ENCODE data around the gene GMCL2. TPM values are rescaled to one million over a fixed set of nuclear protein-coding genes. Genes with fewer than 3 reads are reported as not detected.
A peak's percentile ranks its signal among the peaks of the same experiment; 100 is the strongest.

Gene GMCL2
- total RNA-seq, 1 experiment from 2014 or later, result not detected

- no peak overlapping the region for H3K27ac ChIP-seq (ENCODE audit: low read depth, low read length)
- RAD21 ChIA-PET (ENCODE audit: low non-redundant PET in 1 of 2, low total read pairs in 2 of 2, uncharacterized antibody in 2 of 2, unreplicated experiment in 2 of 2), result no interaction called here
- no peaks in the 10 kb centered on the region for H4K20me1 ChIP-seq (ENCODE audit: insufficient read depth)
- H3K9me3 ChIP-seq (ENCODE audit: control insufficient read depth in 1 of 2, insufficient read depth in 1 of 2, low read depth in 1 of 2, low read length in 2 of 2), result no peaks in the 10 kb centered on the region
- H3K4me2 ChIP-seq (ENCODE audit: low read length), result no peak overlapping the region
- no peaks in the 10 kb centered on the region for H3K9me2 ChIP-seq (ENCODE audit: insufficient read depth)
- no peak for DNase-seq (ENCODE audit: low read depth, low spot score)
- no peaks in the 10 kb centered on the region for H3K27me3 ChIP-seq (ENCODE audit: insufficient read depth, low read length)
- BruUV-seq (replicated peaks), result no TSS peak
- no peak overlapping the region for H2AFZ ChIP-seq (ENCODE audit: low read depth, low read length, poor library complexity, severe bottlenecking)
- no peaks in the 10 kb centered on the region for H3K4me1 ChIP-seq (ENCODE audit: control insufficient read depth in 1 of 2, insufficient read depth in 2 of 2, low read length in 2 of 2)
- POLR2A ChIA-PET, result interaction anchor here (2.3 kb wide), 1 partner anchor 16 kb away, joined by 5 read pairs; the partner anchor contains the start of gene NHP2
- peak; percentile 25; the same call in 1 of the 2 replicates for ATAC-seq
- TF ChIP-seq JUND (IDR thresholded peaks at IDR 0.05), result no peak
- no peak for TF ChIP-seq EZH2phosphoT487 (IDR thresholded peaks at IDR 0.05; ENCODE audit: borderline replicate concordance)
- no peak for TF ChIP-seq ELF1 (IDR thresholded peaks at IDR 0.05; ENCODE audit: borderline replicate concordance, low read depth)
- no peak for TF ChIP-seq ATF3 (IDR thresholded peaks at IDR 0.05)
- TF ChIP-seq POLR2AphosphoS5 (IDR thresholded peaks at IDR 0.05; ENCODE audit: low read depth, low read length), result no peak
- no peak for TF ChIP-seq REST (IDR thresholded peaks at IDR 0.05; ENCODE audit: low read depth)
- no peak for TF ChIP-seq ZNF274 (IDR thresholded peaks at IDR 0.05; ENCODE audit: low read depth, low read length)
- no peak for TF ChIP-seq YY1 (IDR thresholded peaks at IDR 0.05; ENCODE audit: extremely low read depth, insufficient replicate concordance, low read depth, low read length)
- TF ChIP-seq FOSL1 (IDR thresholded peaks at IDR 0.05; ENCODE audit: low read depth), result no peak
- no peak for TF ChIP-seq SIN3A (IDR thresholded peaks at IDR 0.05; ENCODE audit: low read depth)
- TF ChIP-seq ZBTB33 (IDR thresholded peaks at IDR 0.05; ENCODE audit: extremely low read depth, insufficient replicate concordance, low read length), result no peak
- no peak for TF ChIP-seq EZH2 (IDR thresholded peaks at IDR 0.05)
- no peak for TF ChIP-seq CBX3 (IDR thresholded peaks at IDR 0.05; ENCODE audit: low read depth)
- peaks cover 8% of the 10 kb centered on the region; the same call in 1 of the 2 replicates for H3K79me2 ChIP-seq (ENCODE audit: insufficient read depth, low read length)
- peaks cover 6 to 9% of the 10 kb centered on the region in 2 experiments; a peak in 3 of 4 replicates for H3K36me3 ChIP-seq (ENCODE audit: control insufficient read depth in 1 of 2, insufficient read depth in 2 of 2, low read length in 2 of 2)
- intact Hi-C loops (cut with micrococcal nuclease), result no loop called here
- H3K9ac ChIP-seq (ENCODE audit: low read length), result no peak overlapping the region
- no peak overlapping the region for H3K4me3 ChIP-seq (replicated peaks in 1 of 2; ENCODE audit: low read depth in 1 of 2, low read length in 2 of 2)
- CTCF ChIA-PET, result interaction anchor here (2.2 kb wide), 1 partner anchor 8 kb away, joined by 7 read pairs; no protein-coding TSS in a partner anchor
These were observed 49.2 kb downstream of the GMCL2 start for GRCh38 chr5:178137991-178138390.
